ENCODE results near the gene KRTAP20-1.

Gene KRTAP20-1, protein sequence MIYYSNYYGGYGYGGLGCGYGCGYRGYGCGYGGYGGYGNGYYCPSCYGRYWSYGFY

GRCh38 chr21:30616125-30616524 lies at the start of gene KRTAP20-1:
TSS of gene KRTAP20-1 (plus strand) at chr21:30616425. CDS start at chr21:30616455, 30 bp downstream.
- Histone ChIP-seq H3K36me3 (ENCODE audit: control insufficient read depth, low read depth, low read length) (no peaks in the 10 kb centered on the region), H3K27ac (ENCODE audit: low read length) (no peak within 1 kb of the TSS), H3K4me3 (ENCODE audit: low read length) (no peak within 1 kb of the TSS), H3K9me3 (ENCODE audit: control insufficient read depth, low read depth, low read length) (no peaks in the 10 kb centered on the region), H3K27me3 (ENCODE audit: control insufficient read depth, insufficient read depth, low read length) (no peaks in the 10 kb centered on the region), H3K4me1 (ENCODE audit: control insufficient read depth, low read depth, low read length) (no peaks in the 10 kb centered on the region), H3K9ac (ENCODE audit: low read length) (no peak within 1 kb of the TSS)

DNA sequence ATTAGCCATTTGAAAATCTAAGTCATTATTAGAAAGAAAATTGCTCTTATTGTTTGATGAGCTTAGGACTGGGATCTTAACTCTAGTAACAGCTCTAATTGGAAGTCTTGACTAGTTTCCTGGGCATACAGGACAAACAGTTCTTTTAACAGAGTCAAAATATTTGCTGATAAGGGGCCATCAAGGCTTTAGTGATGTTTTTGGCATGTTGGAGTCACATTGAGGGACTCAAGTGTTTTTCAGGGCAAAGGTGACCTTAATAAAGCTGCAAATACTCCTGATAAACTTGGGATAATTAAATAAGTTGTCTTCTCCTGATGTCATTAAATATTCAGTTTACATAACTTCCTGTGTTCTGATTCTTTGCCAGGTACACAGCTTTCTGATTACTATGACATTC lies 48.6 kb upstream of the KRTAP20-1 start:
- Histone ChIP-seq H3K9me3 (ENCODE audit: control insufficient read depth, low read depth, low read length) (no peaks in the 10 kb centered on the region), H3K4me3 (ENCODE audit: low read length) (no peak overlapping the region), H3K27ac (ENCODE audit: low read length) (no peak overlapping the region), H3K36me3 (ENCODE audit: control insufficient read depth, low read depth, low read length) (no peaks in the 10 kb centered on the region), H3K4me1 (ENCODE audit: control insufficient read depth, low read depth, low read length) (no peaks in the 10 kb centered on the region), H3K9ac (ENCODE audit: low read length) (no peak overlapping the region), H3K27me3 (ENCODE audit: control insufficient read depth, insufficient read depth, low read length) (no peaks in the 10 kb centered on the region)

DNA sequence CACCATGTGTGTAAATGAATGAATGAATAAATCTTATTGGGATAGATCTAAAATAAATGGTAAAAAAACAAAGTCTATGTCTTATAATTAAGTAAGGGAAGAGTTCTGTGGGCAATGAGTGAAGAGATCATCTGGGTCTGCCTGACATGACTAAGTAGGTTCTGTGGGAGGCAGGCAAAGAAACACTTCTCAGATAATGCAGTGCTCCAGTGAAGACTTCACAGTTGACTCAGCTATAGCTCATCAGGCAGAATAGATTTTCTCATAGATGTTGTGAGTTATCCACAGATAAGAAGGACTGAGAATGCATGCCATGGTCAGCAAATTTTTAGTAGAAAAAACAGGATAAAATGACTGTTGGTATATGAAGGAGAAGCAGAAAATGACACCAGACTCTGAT lies 38.5 kb upstream of the KRTAP20-1 start:
- H3K9ac ChIP-seq (ENCODE audit: low read length), result no peak overlapping the region
- no peaks in the 10 kb centered on the region for H3K36me3 ChIP-seq (ENCODE audit: control insufficient read depth, low read depth, low read length)
- no peak overlapping the region for H3K27ac ChIP-seq (ENCODE audit: low read length)
- no peaks in the 10 kb centered on the region for H3K9me3 ChIP-seq (ENCODE audit: control insufficient read depth, low read depth, low read length)
- no peaks in the 10 kb centered on the region for H3K27me3 ChIP-seq (ENCODE audit: control insufficient read depth, insufficient read depth, low read length)
- no peak overlapping the region for H3K4me3 ChIP-seq (ENCODE audit: low read length)
- no peaks in the 10 kb centered on the region for H3K4me1 ChIP-seq (ENCODE audit: control insufficient read depth, low read depth, low read length)

DNA sequence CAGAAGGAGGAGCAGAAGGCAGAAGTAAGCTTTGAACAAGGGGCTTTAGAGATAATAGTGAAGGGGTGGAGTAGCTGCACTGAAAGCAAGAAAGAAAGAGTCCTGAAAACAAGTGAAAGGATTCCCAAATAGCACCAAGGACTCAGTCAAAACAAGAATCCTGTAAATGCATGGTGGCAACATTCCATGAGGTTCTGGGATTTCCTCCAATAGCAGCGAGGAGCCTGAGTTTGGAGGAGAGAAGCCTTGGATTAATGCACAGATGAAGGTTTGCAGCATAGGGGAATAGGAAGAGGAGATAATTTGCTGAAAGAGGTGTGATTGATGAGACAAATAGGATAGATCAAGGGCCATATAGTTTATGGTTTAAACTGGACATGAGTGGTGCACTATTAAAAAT lies 36.9 kb upstream of the KRTAP20-1 start:
- Histone ChIP-seq H3K9ac (ENCODE audit: low read length) (no peak overlapping the region), H3K27me3 (ENCODE audit: control insufficient read depth, insufficient read depth, low read length) (no peaks in the 10 kb centered on the region), H3K4me3 (ENCODE audit: low read length) (no peak overlapping the region), H3K36me3 (ENCODE audit: control insufficient read depth, low read depth, low read length) (no peaks in the 10 kb centered on the region), H3K4me1 (ENCODE audit: control insufficient read depth, low read depth, low read length) (no peaks in the 10 kb centered on the region), H3K9me3 (ENCODE audit: control insufficient read depth, low read depth, low read length) (no peaks in the 10 kb centered on the region), H3K27ac (ENCODE audit: low read length) (no peak overlapping the region)

DNA sequence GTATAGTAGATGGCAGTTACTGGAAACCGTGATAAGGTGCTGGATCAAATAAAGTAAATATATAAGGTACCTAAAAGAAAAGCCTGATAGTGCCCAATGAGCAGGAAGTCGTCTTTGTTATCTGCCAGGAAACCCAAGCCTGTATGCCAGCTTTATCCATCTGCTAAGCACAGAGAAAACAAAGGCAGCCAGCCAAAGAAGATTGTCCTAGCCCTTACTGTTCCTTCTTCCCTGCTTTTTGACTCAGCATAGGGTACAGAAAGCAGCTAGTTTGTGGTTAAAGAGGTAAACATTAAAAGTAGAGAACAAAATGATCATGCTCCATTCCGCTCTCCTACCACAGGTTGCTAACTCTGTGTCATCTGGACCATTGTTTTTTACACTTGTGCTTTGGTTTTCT lies 36.1 kb upstream of the KRTAP20-1 start:
- no peaks in the 10 kb centered on the region for H3K27me3 ChIP-seq (ENCODE audit: control insufficient read depth, insufficient read depth, low read length)
- H3K27ac ChIP-seq (ENCODE audit: low read length), result no peak overlapping the region
- no peak overlapping the region for H3K4me3 ChIP-seq (ENCODE audit: low read length)
- H3K9me3 ChIP-seq (ENCODE audit: control insufficient read depth, low read depth, low read length), result no peaks in the 10 kb centered on the region
- H3K9ac ChIP-seq (ENCODE audit: low read length), result no peak overlapping the region
- no peaks in the 10 kb centered on the region for H3K36me3 ChIP-seq (ENCODE audit: control insufficient read depth, low read depth, low read length)
- H3K4me1 ChIP-seq (ENCODE audit: control insufficient read depth, low read depth, low read length), result no peaks in the 10 kb centered on the region

DNA sequence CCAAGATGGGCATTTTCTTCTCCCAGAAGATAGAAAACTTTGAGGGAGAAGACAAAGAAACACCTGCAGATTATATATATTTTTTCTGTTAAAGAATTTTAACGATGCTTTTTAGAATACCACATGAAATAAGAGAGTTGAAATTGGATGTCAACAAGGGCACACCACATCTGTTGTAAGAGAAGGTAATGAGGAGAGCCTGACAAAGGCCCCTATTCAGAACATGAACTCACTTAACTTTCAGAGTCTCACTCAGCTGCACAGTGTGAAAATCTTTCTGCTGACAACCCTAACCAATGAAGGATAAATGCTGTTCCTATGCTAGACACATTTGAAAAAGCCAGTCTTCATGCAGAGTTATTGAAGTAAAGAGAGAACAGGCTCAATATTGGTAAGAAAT lies 33.4 kb upstream of the KRTAP20-1 start:
- Histone ChIP-seq H3K9me3 (ENCODE audit: control insufficient read depth, low read depth, low read length) (no peaks in the 10 kb centered on the region), H3K27ac (ENCODE audit: low read length) (no peak overlapping the region), H3K4me3 (ENCODE audit: low read length) (no peak overlapping the region), H3K9ac (ENCODE audit: low read length) (no peak overlapping the region), H3K4me1 (ENCODE audit: control insufficient read depth, low read depth, low read length) (no peaks in the 10 kb centered on the region), H3K27me3 (ENCODE audit: control insufficient read depth, insufficient read depth, low read length) (no peaks in the 10 kb centered on the region), H3K36me3 (ENCODE audit: control insufficient read depth, low read depth, low read length) (no peaks in the 10 kb centered on the region)

GRCh38 chr21:30590297-30590696 lies 25.9 kb upstream of the KRTAP20-1 start, which contains the start of gene KRTAP22-2:
TSS of gene KRTAP22-2 (minus strand) at chr21:30590397.
- Histone ChIP-seq H3K4me1 (ENCODE audit: control insufficient read depth, low read depth, low read length) (no peaks in the 10 kb centered on the region), H3K9ac (ENCODE audit: low read length) (no peak within 1 kb of the TSS), H3K27ac (ENCODE audit: low read length) (no peak within 1 kb of the TSS), H3K9me3 (ENCODE audit: control insufficient read depth, low read depth, low read length) (no peaks in the 10 kb centered on the region), H3K4me3 (ENCODE audit: low read length) (no peak within 1 kb of the TSS), H3K27me3 (ENCODE audit: control insufficient read depth, insufficient read depth, low read length) (no peaks in the 10 kb centered on the region), H3K36me3 (ENCODE audit: control insufficient read depth, low read depth, low read length) (no peaks in the 10 kb centered on the region)

DNA sequence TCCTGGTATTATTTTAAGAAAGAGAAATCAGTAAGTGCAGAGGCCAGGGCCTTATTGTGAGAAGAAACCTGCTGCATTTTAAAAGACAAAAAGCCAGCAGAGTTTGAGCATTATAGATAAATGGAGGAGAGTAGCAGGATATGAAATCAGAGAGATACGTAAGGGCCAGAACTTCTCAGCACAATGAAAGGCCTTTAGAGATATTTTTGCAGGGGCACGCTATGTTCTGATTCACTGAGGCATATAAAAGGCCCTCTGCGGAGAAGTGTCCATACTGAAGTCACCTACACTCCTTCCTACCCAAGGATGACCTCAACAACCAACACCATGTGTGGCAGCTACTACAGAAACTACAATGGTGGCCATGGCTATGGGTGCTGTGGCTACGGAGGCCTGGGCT lies 24.1 kb upstream of the KRTAP20-1 start, which contains the start of gene KRTAP6-3:
KRTAP6-3 (plus strand) TSS at position 301 of the 400 bp plus-strand sequence; CDS start at position 307, 6 bp downstream.
- H3K4me1 ChIP-seq (ENCODE audit: control insufficient read depth, low read depth, low read length), result no peaks in the 10 kb centered on the region
- no peak within 1 kb of the TSS for H3K9ac ChIP-seq (ENCODE audit: low read length)
- no peak within 1 kb of the TSS for H3K27ac ChIP-seq (ENCODE audit: low read length)
- H3K9me3 ChIP-seq (ENCODE audit: control insufficient read depth, low read depth, low read length), result no peaks in the 10 kb centered on the region
- H3K4me3 ChIP-seq (ENCODE audit: low read length), result no peak within 1 kb of the TSS
- H3K27me3 ChIP-seq (ENCODE audit: control insufficient read depth, insufficient read depth, low read length), result no peaks in the 10 kb centered on the region
- no peaks in the 10 kb centered on the region for H3K36me3 ChIP-seq (ENCODE audit: control insufficient read depth, low read depth, low read length)

GRCh38 chr21:30598802-30599201 lies 17.4 kb upstream of the KRTAP20-1 start, which contains the start of gene KRTAP6-2:
TSS of gene KRTAP6-2 (minus strand) at chr21:30598902. CDS start at chr21:30598874, 28 bp downstream.
- Histone ChIP-seq H3K27ac (ENCODE audit: low read length) (no peak within 1 kb of the TSS), H3K36me3 (ENCODE audit: control insufficient read depth, low read depth, low read length) (no peaks in the 10 kb centered on the region), H3K9me3 (ENCODE audit: control insufficient read depth, low read depth, low read length) (no peaks in the 10 kb centered on the region), H3K27me3 (ENCODE audit: control insufficient read depth, insufficient read depth, low read length) (no peaks in the 10 kb centered on the region), H3K4me3 (ENCODE audit: low read length) (no peak within 1 kb of the TSS), H3K4me1 (ENCODE audit: control insufficient read depth, low read depth, low read length) (no peaks in the 10 kb centered on the region), H3K9ac (ENCODE audit: low read length) (no peak within 1 kb of the TSS)

- Histone ChIP-seq H3K27ac (ENCODE audit: low read length) (no peak within 1 kb of the TSS), H3K4me1 (ENCODE audit: control insufficient read depth, low read depth, low read length) (no peaks in the 10 kb centered on the region), H3K27me3 (ENCODE audit: control insufficient read depth, insufficient read depth, low read length) (no peaks in the 10 kb centered on the region), H3K9me3 (ENCODE audit: control insufficient read depth, low read depth, low read length) (no peaks in the 10 kb centered on the region), H3K36me3 (ENCODE audit: control insufficient read depth, low read depth, low read length) (no peaks in the 10 kb centered on the region), H3K4me3 (ENCODE audit: low read length) (no peak within 1 kb of the TSS), H3K9ac (ENCODE audit: low read length) (no peak within 1 kb of the TSS)
Measured at GRCh38 chr21:30600787-30601186, 15.4 kb upstream of the KRTAP20-1 start, which contains the start of gene KRTAP22-1. TSS of gene KRTAP22-1 (plus strand) at chr21:30601087.

DNA sequence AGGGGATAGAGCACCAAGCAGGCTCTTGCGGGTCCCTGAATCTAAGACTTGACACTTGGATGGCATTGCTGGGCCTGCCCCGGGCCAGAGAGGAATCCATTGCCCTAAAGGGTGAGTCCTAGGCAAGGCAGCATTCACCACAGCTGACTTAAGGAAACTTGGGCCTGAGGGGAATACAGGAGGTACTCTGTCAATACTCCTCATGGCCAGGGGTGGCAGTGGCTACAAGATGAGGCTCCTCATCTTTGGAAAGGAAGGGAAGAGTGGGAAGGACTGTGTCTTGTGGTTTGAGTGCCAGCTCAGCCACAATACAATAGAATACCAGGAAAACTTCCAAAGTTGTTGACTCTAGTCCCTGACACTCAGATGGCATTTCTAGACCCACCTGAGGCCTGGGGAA lies 10.3 kb upstream of the KRTAP20-1 start:
- H3K27ac ChIP-seq (ENCODE audit: low read length), result no peak overlapping the region
- no peak overlapping the region for H3K9ac ChIP-seq (ENCODE audit: low read length)
- H3K4me3 ChIP-seq (ENCODE audit: low read length), result no peak overlapping the region
- no peaks in the 10 kb centered on the region for H3K36me3 ChIP-seq (ENCODE audit: control insufficient read depth, low read depth, low read length)
- no peaks in the 10 kb centered on the region for H3K9me3 ChIP-seq (ENCODE audit: control insufficient read depth, low read depth, low read length)
- H3K4me1 ChIP-seq (ENCODE audit: control insufficient read depth, low read depth, low read length), result no peaks in the 10 kb centered on the region
- no peaks in the 10 kb centered on the region for H3K27me3 ChIP-seq (ENCODE audit: control insufficient read depth, insufficient read depth, low read length)

- Histone ChIP-seq H3K27me3 (ENCODE audit: control insufficient read depth, insufficient read depth, low read length) (no peaks in the 10 kb centered on the region), H3K27ac (ENCODE audit: low read length) (no peak overlapping the region), H3K4me3 (ENCODE audit: low read length) (no peak overlapping the region), H3K36me3 (ENCODE audit: control insufficient read depth, low read depth, low read length) (no peaks in the 10 kb centered on the region), H3K9ac (ENCODE audit: low read length) (no peak overlapping the region), H3K9me3 (ENCODE audit: control insufficient read depth, low read depth, low read length) (no peaks in the 10 kb centered on the region), H3K4me1 (ENCODE audit: control insufficient read depth, low read depth, low read length) (no peaks in the 10 kb centered on the region)
Measured at GRCh38 chr21:30612132-30612531, 4.1 kb upstream of the KRTAP20-1 start.
